ENCODE results near the gene NEMP2. TPM values are rescaled to one million over a fixed set of nuclear protein-coding genes. Genes with fewer than 3 reads are reported as not detected.

The NEMP2 gene
- polyA plus RNA-seq, 2 of the 4 experiments (the other 2 are of a cell fraction), result 7.1 to 22.0 TPM

- no peak for TF ChIP-seq REST (IDR thresholded peaks at IDR 0.05)
- TF ChIP-seq CTCF (IDR thresholded peaks at IDR 0.05), result no peak
- TF ChIP-seq CBX8 (IDR thresholded peaks at IDR 0.05), result no peak
Measured at GRCh38 chr2:190538201-190538600, 3.7 kb upstream of the NEMP2 start (continued).

GRCh38 chr2:190537765-190538164, 3.2 kb upstream of the NEMP2 start:
- H3K4me2 ChIP-seq, result no peak overlapping the region
- H3K9me3 ChIP-seq, result peaks cover 34% of the 10 kb centered on the region
- peak in 1 of 2 experiments; percentile 65 for DNase-seq (ENCODE audit: low read depth in 1 of 2, low spot score in 1 of 2)
- peaks cover 15% of the 10 kb centered on the region; the same call in 2 of the 3 replicates for H3K4me1 ChIP-seq
- ATAC-seq, result no peak
- no peak overlapping the region for H3K4me3 ChIP-seq
- no peak for FAIRE-seq
- CTCF ChIA-PET, result no interaction called here
- no peak overlapping the region for H3K27ac ChIP-seq
- TF ChIP-seq FOSL2 (IDR thresholded peaks at IDR 0.05) (no peak), FOSL2 (CRISPR knock-in tag; IDR thresholded peaks at IDR 0.05) (no peak), HEYL (CRISPR knock-in tag; IDR thresholded peaks at IDR 0.05) (no peak)
- POLR2A ChIA-PET, result no interaction called here
- 95% methylated on average over 1 of the region's 1 CpG for WGBS (ENCODE audit: missing lambda C conversion rate)

GRCh38 chr2:190535586-190535985, 1.1 kb upstream of the NEMP2 start:
- FAIRE-seq, result no peak
- H3K4me1 ChIP-seq, result peaks cover 18% of the 10 kb centered on the region; the same call in 2 of the 3 replicates
- H3K4me2 ChIP-seq, result peak overlapping the region; percentile 92
- H3K4me3 ChIP-seq, result peak overlapping the region; percentile 60
- no peak for TF ChIP-seq PHF8 (IDR thresholded peaks at IDR 0.05; ENCODE audit: borderline replicate concordance, low read depth)
- no peak for TF ChIP-seq CEBPB (IDR thresholded peaks at IDR 0.05)
- TF ChIP-seq RAD21 (conservative IDR thresholded peaks at IDR 0.05 in 1 of 2, IDR thresholded peaks at IDR 0.05 in 1 of 2), result no peak
- no peak for TF ChIP-seq RCOR1 (IDR thresholded peaks at IDR 0.05; ENCODE audit: low read depth, low read length)
- no peak for TF ChIP-seq ESRRA (IDR thresholded peaks at IDR 0.05; ENCODE audit: borderline replicate concordance, low read length)
- TF ChIP-seq KDM1A (IDR thresholded peaks at IDR 0.05; ENCODE audit: low read depth), result no peak
- no peak for TF ChIP-seq HEYL (CRISPR knock-in tag; IDR thresholded peaks at IDR 0.05)
- no peak for TF ChIP-seq FOXS1 (CRISPR knock-in tag; IDR thresholded peaks at IDR 0.05)
- no peak for TF ChIP-seq REST (IDR thresholded peaks at IDR 0.05)
- no peak for TF ChIP-seq RFX5 (IDR thresholded peaks at IDR 0.05)
- TF ChIP-seq FOSL2 (IDR thresholded peaks at IDR 0.05), result no peak
- no peak for TF ChIP-seq FOSL2 (CRISPR knock-in tag; IDR thresholded peaks at IDR 0.05)
- no peak for TF ChIP-seq HES2 (IDR thresholded peaks at IDR 0.05)
- TF ChIP-seq CHD2 (IDR thresholded peaks at IDR 0.05; ENCODE audit: low read length, partially characterized antibody), result no peak
- TF ChIP-seq HOXB13 (CRISPR knock-in tag; IDR thresholded peaks at IDR 0.05; ENCODE audit: low read depth), result no peak
- no peak for TF ChIP-seq FOSB (CRISPR knock-in tag; IDR thresholded peaks at IDR 0.05)
- TF ChIP-seq NFE2L2 (conservative IDR thresholded peaks at IDR 0.05; ENCODE audit: low read length), result no peak
- TF ChIP-seq HOXB5 (CRISPR knock-in tag; IDR thresholded peaks at IDR 0.05), result no peak
- TF ChIP-seq NR3C1 (IDR thresholded peaks at IDR 0.05), result no peak
- 81% methylated on average over 1 of the region's 1 CpG for WGBS (ENCODE audit: missing lambda C conversion rate)
- ChIA-PET CTCF (no interaction called here), POLR2A (no interaction called here)
- DNase-seq (ENCODE audit: low read depth in 1 of 2, low spot score in 1 of 2), result no peak
- peaks cover 29% of the 10 kb centered on the region for H3K9me3 ChIP-seq
- H3K27ac ChIP-seq, result peak overlapping the region; percentile 93 to 97
- ATAC-seq, result no peak

All from A549 (cell line).